ENCODE data around the gene ZNF74. TPM values are rescaled to one million over a fixed set of nuclear protein-coding genes. Genes with fewer than 3 reads are reported as not detected.

The ZNF74 gene
- total and polyA plus RNA-seq, 2 experiments from 2014 or later: 24.4 to 90.9 TPM

DNA sequence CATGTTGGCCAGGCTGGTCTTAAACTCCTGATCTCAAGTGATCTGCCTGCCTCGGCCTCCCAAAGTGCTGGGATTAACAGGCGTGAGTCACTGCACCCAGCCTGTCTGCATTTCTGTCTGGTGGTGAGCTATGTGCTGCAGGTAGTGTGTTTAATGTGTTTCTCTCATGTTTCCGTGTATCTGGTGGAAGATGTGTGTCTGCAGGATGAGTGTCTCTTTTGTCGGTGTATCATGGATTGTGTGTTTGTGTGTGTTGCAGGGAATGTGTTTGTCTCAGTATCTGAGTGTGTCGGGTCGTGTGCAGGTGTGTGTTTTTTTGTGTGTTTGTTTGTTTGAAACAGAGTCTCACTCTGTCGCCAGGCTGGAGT is 27.5 kb downstream of the ZNF74 start:
- Histone ChIP-seq H3K27me3 (no peaks in the 10 kb centered on the region), H3K36me3 (peaks cover 3% of the 10 kb centered on the region), H3K27ac (no peak overlapping the region), H3K4me1 (ENCODE audit: low read depth) (no peaks in the 10 kb centered on the region), H3K4me3 (no peak overlapping the region), H3K9me3 (ENCODE audit: low read depth) (no peaks in the 10 kb centered on the region)
- TF ChIP-seq CTCF (IDR thresholded peaks at IDR 0.05; ENCODE audit: low read depth, low read length): no peak
- no peak for DNase-seq (ENCODE audit: low read depth in 1 of 2, low spot score in 1 of 2)

GRCh38 chr22:20422271-20423007 is 28.5 kb downstream of the ZNF74 start:
- TF ChIP-seq CTCF (IDR thresholded peaks at IDR 0.05; ENCODE audit: low read depth, low read length): no peak
- Histone ChIP-seq H3K4me1 (ENCODE audit: low read depth) (no peaks in the 10 kb centered on the region), H3K4me3 (no peak overlapping the region), H3K27me3 (no peaks in the 10 kb centered on the region), H3K27ac (no peak overlapping the region), H3K9me3 (ENCODE audit: low read depth) (no peaks in the 10 kb centered on the region), H3K36me3 (peaks cover 3% of the 10 kb centered on the region)
- DNase-seq (ENCODE audit: low read depth in 1 of 2, low spot score in 1 of 2): peak in 1 of 2 donors; percentile 33

DNA sequence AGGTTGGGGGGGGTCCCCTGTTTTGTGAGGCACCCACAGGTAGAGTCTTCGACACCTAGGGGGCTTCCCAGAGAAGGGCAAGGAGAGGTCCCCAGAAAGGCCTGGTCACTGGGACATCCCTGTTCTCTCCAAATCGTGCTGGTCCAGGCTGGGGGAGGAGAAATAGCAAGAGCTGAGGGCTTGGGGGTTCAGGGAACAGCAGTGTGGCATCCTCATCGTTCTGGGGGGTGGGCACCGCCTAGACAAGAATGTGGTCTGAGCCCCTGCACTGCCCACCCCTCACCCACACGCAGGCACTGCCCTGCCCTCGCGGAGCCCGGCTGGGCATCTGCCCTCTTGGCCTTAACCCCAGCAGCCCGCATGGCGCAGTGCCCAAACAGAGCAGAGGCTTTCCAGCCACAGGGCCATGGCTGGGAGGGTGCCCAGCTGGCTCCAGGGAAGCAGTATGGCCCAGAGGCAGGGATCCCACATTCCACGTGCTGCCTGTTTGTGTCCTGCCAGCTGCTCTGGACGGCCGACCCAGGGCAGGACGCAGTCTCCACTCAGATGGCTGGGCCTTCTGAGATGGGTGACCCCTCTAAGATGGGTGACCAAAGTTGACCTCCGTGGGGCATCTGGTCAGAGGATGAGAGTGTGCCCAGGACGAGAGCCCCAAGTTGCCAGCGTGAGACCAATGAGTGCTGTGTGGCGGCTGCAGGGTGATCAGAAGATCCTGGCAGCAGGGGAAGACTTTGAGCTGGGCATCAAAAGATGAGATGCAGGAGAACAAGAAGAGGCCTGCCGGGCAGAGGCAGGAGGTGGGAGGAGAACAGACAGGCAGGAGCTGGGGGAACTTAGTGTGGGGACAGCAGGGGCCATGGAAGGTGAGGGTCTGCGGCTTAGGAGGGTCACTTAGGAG is 29.3 kb downstream of the ZNF74 start:
- TF ChIP-seq CTCF (IDR thresholded peaks at IDR 0.05; ENCODE audit: low read depth, low read length): no peak
- Histone ChIP-seq H3K9me3 (ENCODE audit: low read depth) (no peaks in the 10 kb centered on the region), H3K4me3 (no peak overlapping the region), H3K4me1 (ENCODE audit: low read depth) (no peaks in the 10 kb centered on the region), H3K27me3 (no peaks in the 10 kb centered on the region), H3K36me3 (peaks cover 3% of the 10 kb centered on the region), H3K27ac (peak overlapping the region; percentile 25)
- DNase-seq (ENCODE audit: low read depth in 1 of 2, low spot score in 1 of 2): no peak

DNA sequence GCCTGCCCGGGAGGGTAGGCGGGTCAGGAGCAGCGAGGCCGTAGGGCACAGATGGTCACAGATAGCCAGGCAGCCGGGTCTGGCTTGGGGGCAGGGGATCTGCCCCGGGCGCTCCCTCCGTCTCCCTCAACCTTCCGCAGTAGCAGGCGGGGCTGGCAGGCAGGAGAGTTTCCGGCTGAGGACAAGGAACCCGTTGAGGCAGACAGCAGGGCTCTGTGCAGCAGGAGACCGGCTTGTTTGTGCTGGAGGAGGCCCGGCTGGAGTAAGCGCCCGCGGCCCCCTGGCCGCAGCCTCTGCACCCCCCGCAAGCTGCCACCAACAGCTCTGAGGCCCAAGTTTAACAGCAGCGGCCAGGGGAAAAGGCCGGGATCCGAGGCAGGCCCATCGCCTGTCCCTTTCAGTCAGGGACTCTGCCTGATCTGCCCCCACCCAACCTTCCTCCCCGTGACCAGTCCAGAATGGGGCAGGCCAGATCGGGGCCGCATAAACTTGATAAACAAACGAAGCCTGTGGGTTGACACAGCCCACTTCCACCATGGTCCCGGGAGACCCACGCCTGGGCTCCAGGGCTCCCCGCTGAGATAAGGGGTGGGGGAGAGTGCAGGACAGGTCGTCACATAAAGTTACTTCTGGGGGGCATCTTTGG is 30.1 kb downstream of the ZNF74 start:
- no peak for DNase-seq (ENCODE audit: low read depth in 1 of 2, low spot score in 1 of 2)
- Histone ChIP-seq H3K9me3 (ENCODE audit: low read depth) (no peaks in the 10 kb centered on the region), H3K36me3 (peaks cover 3% of the 10 kb centered on the region), H3K4me3 (no peak overlapping the region), H3K4me1 (ENCODE audit: low read depth) (no peaks in the 10 kb centered on the region), H3K27ac (peak overlapping the region; percentile 25), H3K27me3 (peaks cover 4% of the 10 kb centered on the region)
- no peak for TF ChIP-seq CTCF (IDR thresholded peaks at IDR 0.05; ENCODE audit: low read depth, low read length)

DNA sequence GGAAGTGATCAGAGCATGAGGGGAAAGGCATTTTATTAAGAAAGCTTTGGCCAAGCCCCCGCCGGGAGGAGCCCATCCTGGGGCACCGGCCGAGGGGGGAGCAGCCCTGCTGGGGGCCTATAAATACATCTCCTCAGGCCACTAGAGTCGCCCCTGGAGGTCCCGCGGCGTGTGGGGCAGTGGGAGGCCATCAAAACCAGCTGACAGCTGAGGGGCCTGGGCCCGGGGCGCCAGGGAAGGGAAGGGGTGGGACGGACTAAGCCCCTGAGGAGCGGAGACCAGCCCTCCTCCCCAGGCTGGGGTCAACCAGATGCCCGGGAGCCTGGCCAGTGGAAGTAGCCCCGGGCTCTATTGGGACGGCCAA is 30.6 kb downstream of the ZNF74 start:
- no peak for DNase-seq (ENCODE audit: low read depth in 1 of 2, low spot score in 1 of 2)
- Histone ChIP-seq H3K27ac (no peak overlapping the region), H3K27me3 (peaks cover 9% of the 10 kb centered on the region), H3K36me3 (peaks cover 3% of the 10 kb centered on the region), H3K4me1 (ENCODE audit: low read depth) (no peaks in the 10 kb centered on the region), H3K4me3 (no peak overlapping the region), H3K9me3 (ENCODE audit: low read depth) (no peaks in the 10 kb centered on the region)
- no peak for TF ChIP-seq CTCF (IDR thresholded peaks at IDR 0.05; ENCODE audit: low read depth, low read length)
